Neural cell (in vitro differentiated cells): ENCODE data around the gene GRIN3B. TPM values are rescaled to one million over a fixed set of nuclear protein-coding genes. Genes with fewer than 3 reads are reported as not detected.

ENCODE experiments used
- H2AFZ ChIP-seq: fragments of 200-600, 300-800 bp; sonication (generic), shearing (Covaris generic); 2 replicates; pipeline ENCODE4 v1.6.0; 2014; ENCODE audit warnings: low read depth, mild to moderate bottlenecking, antibody characterized with exemption, low read length, moderate library complexity
- H3F3A ChIP-seq: fragments of 200-600 bp; shearing (Covaris generic); 2 replicates; pipeline ENCODE4 v1.6.1; 2016; ENCODE audit warnings: mild to moderate bottlenecking, moderate library complexity, mixed read lengths, antibody characterized with exemption, low read length; ENCODE audit not compliant: insufficient read depth, poor library complexity, severe bottlenecking
- H3K27ac ChIP-seq: fragments of 200-600, 300-800 bp; sonication (generic), shearing (Covaris generic); 2 replicates; pipeline ENCODE4 v1.5.1; 2014; ENCODE audit warnings: mild to moderate bottlenecking, low read length, moderate library complexity
- H3K27me3 ChIP-seq: fragments of 300-800, 200-600 bp; sonication (generic), shearing (Covaris generic); 2 replicates; pipeline ENCODE4 v1.6.0; 2014; ENCODE audit warnings: mild to moderate bottlenecking, low read depth, low read length, moderate library complexity; ENCODE audit not compliant: insufficient read depth
- H3K36me3 ChIP-seq: fragments of 300-800, 200-600 bp; sonication (generic), shearing (Covaris generic); 2 replicates; pipeline ENCODE4 v1.5.1; 2014; ENCODE audit warnings: mild to moderate bottlenecking, antibody characterized with exemption, low read length, moderate library complexity; ENCODE audit not compliant: insufficient read depth
- H3K4me2 ChIP-seq: fragments of 300-800, 200-600 bp; sonication (generic), shearing (Covaris generic); 2 replicates; pipeline ENCODE4 v1.6.0; 2014; ENCODE audit warnings: mild to moderate bottlenecking, low read length
- H3K4me3 ChIP-seq: fragments of 300-800, 200-600 bp; sonication (generic), shearing (Covaris generic); 2 replicates; pipeline ENCODE4 v1.5.1; 2014; ENCODE audit warnings: mild to moderate bottlenecking, low read length, moderate library complexity
- H3K79me2 ChIP-seq: fragments of 200-600 bp; shearing (Covaris generic); replicated peaks from 2 replicates; pipeline ENCODE4 v1.6.0; 2014; ENCODE audit warnings: mild to moderate bottlenecking, low read length, moderate library complexity; ENCODE audit not compliant: insufficient read depth
- H3K9ac ChIP-seq: fragments of 300-800, 200-600 bp; sonication (generic), shearing (Covaris generic); 2 replicates; pipeline ENCODE4 v1.6.1; 2016; ENCODE audit warnings: mild to moderate bottlenecking, low read length, mixed read lengths
- H3K9me2 ChIP-seq: fragments of 200-600 bp; shearing (Covaris generic); 2 replicates; pipeline ENCODE4 v1.6.1; 2016; ENCODE audit warnings: mild to moderate bottlenecking, low read length, mixed read lengths; ENCODE audit not compliant: insufficient read depth
- H3K9me3 ChIP-seq: fragments of 200-600, 300-800 bp; sonication (generic), shearing (Covaris generic); 2 replicates; pipeline ENCODE4 v1.6.1; 2016; ENCODE audit warnings: mild to moderate bottlenecking, mixed run types, low read length, moderate library complexity, mixed read lengths
- H4K20me1 ChIP-seq: fragments of 200-600 bp; shearing (Covaris generic); 2 replicates; pipeline ENCODE4 v1.6.1; 2016; ENCODE audit warnings: mild to moderate bottlenecking, mixed run types; ENCODE audit not compliant: insufficient read depth
- CTCF ChIP-seq: fragments of 450-650 bp; IDR thresholded peaks from 2 replicates; pipeline ENCODE4 v1.5.1; 2014; ENCODE audit warnings: antibody characterized with exemption, mild to moderate bottlenecking, moderate library complexity; ENCODE audit not compliant: poor library complexity, severe bottlenecking
- EP300 ChIP-seq: fragments of 450-650 bp; conservative IDR thresholded peaks from 2 replicates; pipeline ENCODE4 v1.6.1; 2014; ENCODE audit warnings: antibody characterized with exemption, mild to moderate bottlenecking, moderate library complexity; ENCODE audit not compliant: poor library complexity, severe bottlenecking
- EZH2 ChIP-seq: fragments of 200-600, 300-800 bp; shearing (Covaris generic), sonication (generic); IDR thresholded peaks from 2 replicates; pipeline ENCODE4 v1.6.1; 2014; ENCODE audit warnings: antibody characterized with exemption, low read length, borderline replicate concordance, mild to moderate bottlenecking; ENCODE audit not compliant: insufficient read depth, poor library complexity, severe bottlenecking
- MXI1 ChIP-seq: fragments of 450-650 bp; conservative IDR thresholded peaks from 2 replicates; pipeline ENCODE4 v1.6.1; 2014; ENCODE audit warnings: antibody characterized with exemption, mild to moderate bottlenecking; ENCODE audit not compliant: poor library complexity, severe bottlenecking
- POLR2AphosphoS5 ChIP-seq: IDR thresholded peaks from 2 replicates; pipeline ENCODE4 v1.6.1; 2012
- RAD21 ChIP-seq: fragments of 450-650 bp; conservative IDR thresholded peaks from 2 replicates; pipeline ENCODE4 v1.6.1; 2014; ENCODE audit warnings: antibody characterized with exemption, mild to moderate bottlenecking, moderate library complexity
- REST ChIP-seq: IDR thresholded peaks from 2 replicates; pipeline ENCODE4 v1.6.1; 2012; ENCODE audit warnings: borderline replicate concordance
- SMC3 ChIP-seq: fragments of 450-650 bp; conservative IDR thresholded peaks from 2 replicates; pipeline ENCODE4 v1.6.1; 2014; ENCODE audit warnings: antibody characterized with exemption, mild to moderate bottlenecking, moderate library complexity; ENCODE audit not compliant: poor library complexity
- TAF1 ChIP-seq: IDR thresholded peaks from 2 replicates; pipeline ENCODE4 v1.6.1; 2012; ENCODE audit warnings: low read depth
- polyA plus RNA-seq: library from polyadenylated mRNA; depleted of rRNA; stranded (reverse); fragments of >200 nt; gene quantifications from 2 replicates; pipeline ENCODE4 v1.2.3, GENCODE V29; 2014

GRIN3B gene
- polyA plus RNA-seq, 1 donor from 2014 or later = 0.46 TPM

GRCh38 chr19:1010586-1011510 is 10.6 kb downstream of the GRIN3B start:
- no peaks in the 10 kb centered on the region for H3K9me2 ChIP-seq
- no peak overlapping the region for H3K4me3 ChIP-seq
- H3K27me3 ChIP-seq = no peaks in the 10 kb centered on the region
- no peak overlapping the region for H3K4me2 ChIP-seq
- TF ChIP-seq CTCF (no peak), SMC3 (no peak), MXI1 (no peak), TAF1 (no peak), EP300 (no peak), REST (no peak), RAD21 (no peak), POLR2AphosphoS5 (no peak)
- no peaks in the 10 kb centered on the region for H4K20me1 ChIP-seq
- no peaks in the 10 kb centered on the region for H3K36me3 ChIP-seq
- peaks cover 5% of the 10 kb centered on the region for H3K79me2 ChIP-seq
- H3K9me3 ChIP-seq = no peaks in the 10 kb centered on the region
- no peaks in the 10 kb centered on the region for H3F3A ChIP-seq
- H3K9ac ChIP-seq = no peak overlapping the region
- H2AFZ ChIP-seq = no peak overlapping the region
- H3K27ac ChIP-seq = no peak overlapping the region

- H3K36me3 ChIP-seq = no peaks in the 10 kb centered on the region
- H2AFZ ChIP-seq = no peak overlapping the region
- TF ChIP-seq MXI1 (no peak), EZH2 (no peak), POLR2AphosphoS5 (no peak), SMC3 (no peak), REST (no peak), TAF1 (no peak), CTCF (no peak), RAD21 (no peak), EP300 (no peak)
These were observed 11.7 kb downstream of the GRIN3B start for GRCh38 chr19:1011831-1012333.

More at GRCh38 chr19:1011831-1012333, 11.7 kb downstream of the GRIN3B start:
- no peak overlapping the region for H3K27ac ChIP-seq
- no peaks in the 10 kb centered on the region for H3F3A ChIP-seq
- peaks cover 3% of the 10 kb centered on the region for H4K20me1 ChIP-seq
- no peaks in the 10 kb centered on the region for H3K27me3 ChIP-seq
- H3K9me3 ChIP-seq = no peaks in the 10 kb centered on the region
- H3K4me3 ChIP-seq = no peak overlapping the region
- H3K4me2 ChIP-seq = no peak overlapping the region
- no peak overlapping the region for H3K9ac ChIP-seq
- peaks cover 7% of the 10 kb centered on the region for H3K79me2 ChIP-seq
- no peaks in the 10 kb centered on the region for H3K9me2 ChIP-seq
